GM19467 (cell line): ENCODE data around the gene TENM3.

Experiments
- ATAC-seq: cut with Tn5 transposase; IDR thresholded peaks from one replicate; pipeline ENCODE4 v1.9.1; 2021; ENCODE audit warnings: mild to moderate bottlenecking, moderate library complexity; ENCODE audit not compliant: unreplicated experiment

TENM3 gene

DNA sequence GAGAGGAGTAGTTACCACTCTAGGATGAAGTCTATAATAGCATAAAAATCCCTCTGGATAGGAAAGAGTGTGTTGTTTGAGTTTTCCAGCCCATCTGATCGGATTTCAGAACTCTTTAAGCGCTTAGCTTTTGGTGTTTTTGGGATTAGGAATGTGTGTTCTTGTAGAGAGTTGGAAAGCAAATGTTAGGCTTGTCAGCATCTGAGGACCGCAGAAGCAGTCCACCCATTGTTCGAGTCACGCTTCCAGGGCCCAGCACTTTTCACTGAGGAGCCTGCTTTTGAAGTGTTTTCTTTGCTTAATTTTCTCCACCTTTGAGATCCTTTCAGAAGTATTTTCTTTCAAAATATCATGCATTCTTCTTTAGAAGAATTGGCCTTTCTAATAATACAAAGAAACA lies 306.2 kb downstream of the TENM3 start:
- ATAC-seq, result no peak

GRCh38 chr4:182552948-182553347 lies 309.7 kb downstream of the TENM3 start:
- no peak for ATAC-seq

GRCh38 chr4:182553653-182554052 lies 310.5 kb downstream of the TENM3 start:
- ATAC-seq, result no peak

DNA sequence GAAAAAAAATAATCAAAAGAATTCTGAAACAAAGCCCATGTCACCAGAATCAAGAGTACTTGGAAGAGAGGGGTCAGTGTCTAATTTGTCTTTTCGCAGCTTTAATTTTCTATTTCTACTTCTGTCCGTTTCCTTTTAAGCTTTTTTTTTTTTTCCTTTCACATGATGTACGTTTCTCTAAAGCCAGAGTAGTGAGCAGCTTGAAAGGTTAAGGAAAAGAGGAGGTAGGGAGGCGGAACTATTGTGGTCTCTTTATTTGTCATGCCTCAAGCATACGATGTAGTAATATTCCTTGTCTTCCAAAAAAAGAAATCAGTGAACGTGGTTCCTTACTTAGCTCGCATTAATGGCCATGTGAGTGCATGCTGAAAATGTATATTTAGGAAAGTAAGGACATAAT lies 311.5 kb downstream of the TENM3 start:
- no peak for ATAC-seq

- no peak for ATAC-seq
Observed at GRCh38 chr4:182555997-182556418, 312.8 kb downstream of the TENM3 start.

GRCh38 chr4:182556580-182556979 lies 313.4 kb downstream of the TENM3 start:
- no peak for ATAC-seq

DNA sequence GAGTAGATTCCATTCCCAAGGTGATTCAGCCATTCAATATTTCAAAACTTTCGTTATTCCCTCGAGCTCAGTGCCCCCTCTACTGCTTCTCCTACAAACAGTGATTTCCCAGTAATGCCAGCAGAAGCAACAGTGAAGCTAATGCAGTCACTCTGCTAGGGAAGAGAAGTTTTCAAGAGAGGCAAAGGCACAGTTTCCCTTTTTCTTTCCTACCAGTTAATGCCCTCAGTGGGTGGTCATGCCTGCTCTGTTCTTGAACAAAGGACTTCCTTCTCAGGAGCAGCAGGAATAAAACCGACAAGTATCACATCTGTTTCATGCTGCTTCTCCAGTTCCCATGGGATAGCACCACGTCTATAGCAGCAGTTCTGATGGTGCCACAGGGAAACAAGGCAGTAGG lies 317.2 kb downstream of the TENM3 start:
- ATAC-seq, result no peak

DNA sequence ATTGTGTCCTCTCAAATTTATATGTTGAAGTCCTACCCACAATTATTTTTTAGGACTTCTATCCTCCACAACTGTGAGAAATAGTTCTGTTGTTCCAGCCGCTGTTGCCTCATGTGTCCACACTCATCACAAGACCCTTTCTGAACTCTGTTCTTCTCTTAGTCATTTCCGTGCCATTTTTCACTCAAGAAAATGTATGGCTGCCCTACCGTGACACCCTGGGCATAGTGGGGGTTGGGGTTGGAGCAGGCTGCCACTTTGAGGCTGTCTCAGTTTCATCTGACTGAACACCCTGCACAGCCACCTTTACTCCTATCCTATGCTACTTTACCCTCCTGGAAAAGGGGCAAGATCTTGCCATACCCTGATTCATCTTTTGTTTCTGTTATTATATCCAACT lies 319.1 kb downstream of the TENM3 start:
- ATAC-seq, result no peak

DNA sequence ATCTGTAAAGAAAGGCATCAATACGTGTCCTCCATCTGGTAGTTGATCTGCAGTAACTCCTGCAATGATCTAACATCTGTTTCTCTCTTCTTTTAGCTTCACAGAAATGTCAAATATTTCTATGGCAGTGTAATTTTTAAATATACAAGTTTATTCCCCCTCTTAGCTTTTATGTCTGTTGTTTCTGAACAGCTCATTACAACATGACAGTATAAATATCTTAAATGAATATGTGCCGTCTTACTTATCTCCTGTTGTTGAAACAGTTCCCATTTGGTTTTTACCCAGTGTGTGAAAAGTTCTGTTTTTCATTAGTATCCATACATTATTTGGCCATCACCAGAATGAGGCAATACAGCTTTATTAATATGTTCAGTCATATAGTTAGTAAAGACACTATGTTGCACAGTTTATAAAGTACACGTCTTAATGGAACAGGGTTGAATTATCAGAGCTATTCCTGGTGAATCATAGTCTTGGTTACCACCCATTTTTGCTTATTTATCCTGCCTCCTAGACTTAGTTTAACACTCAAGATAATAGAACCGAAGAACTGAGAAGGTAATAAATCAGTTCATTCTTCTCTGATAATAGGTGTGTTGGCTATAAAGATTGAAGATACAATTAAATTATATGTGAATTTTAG lies 321.6 kb downstream of the TENM3 start:
- no peak for ATAC-seq

DNA sequence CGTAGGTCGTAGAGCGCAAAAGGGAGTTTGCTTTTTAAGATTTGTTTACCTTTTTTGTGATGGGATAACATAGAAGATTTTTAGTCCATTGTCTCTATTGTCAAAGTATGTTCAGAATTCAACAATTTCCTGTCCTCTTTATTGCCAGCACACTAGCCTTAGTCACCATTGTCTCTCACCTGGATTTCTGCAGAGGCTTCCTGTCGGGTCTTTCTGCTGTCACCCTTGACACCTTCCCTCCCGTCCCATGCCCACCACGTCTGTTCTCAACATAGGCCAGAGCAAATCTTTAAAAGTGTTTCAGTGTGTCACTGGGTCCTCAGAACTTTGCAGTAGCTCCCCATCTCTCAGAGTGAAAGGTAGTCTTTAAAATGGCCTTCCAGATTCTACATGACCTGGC lies 323.9 kb downstream of the TENM3 start:
- no peak for ATAC-seq

DNA sequence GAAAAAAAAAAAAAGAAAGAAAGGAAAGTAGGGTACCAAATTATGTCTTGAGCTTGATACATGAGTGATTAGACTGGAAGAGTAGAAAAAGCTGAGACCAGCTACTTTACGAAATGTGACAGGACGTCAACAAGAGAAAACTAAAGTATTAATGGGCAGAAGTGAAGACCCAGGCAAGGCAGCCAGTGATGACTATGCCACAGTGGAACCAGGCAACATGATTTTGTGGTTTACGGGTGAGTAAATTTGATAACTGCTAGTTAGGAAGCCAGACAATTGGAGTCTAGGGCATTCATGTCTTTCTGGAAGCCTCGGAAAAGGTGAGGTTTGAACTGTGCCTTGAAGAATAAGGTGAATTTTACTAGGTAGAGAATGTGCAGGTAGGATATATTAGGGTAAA lies 326.4 kb downstream of the TENM3 start:
- no peak for ATAC-seq

GRCh38 chr4:182574706-182575105 lies 331.5 kb downstream of the TENM3 start:
- no peak for ATAC-seq

- no peak for ATAC-seq
Observed at GRCh38 chr4:182575225-182575624, 332.0 kb downstream of the TENM3 start.

DNA sequence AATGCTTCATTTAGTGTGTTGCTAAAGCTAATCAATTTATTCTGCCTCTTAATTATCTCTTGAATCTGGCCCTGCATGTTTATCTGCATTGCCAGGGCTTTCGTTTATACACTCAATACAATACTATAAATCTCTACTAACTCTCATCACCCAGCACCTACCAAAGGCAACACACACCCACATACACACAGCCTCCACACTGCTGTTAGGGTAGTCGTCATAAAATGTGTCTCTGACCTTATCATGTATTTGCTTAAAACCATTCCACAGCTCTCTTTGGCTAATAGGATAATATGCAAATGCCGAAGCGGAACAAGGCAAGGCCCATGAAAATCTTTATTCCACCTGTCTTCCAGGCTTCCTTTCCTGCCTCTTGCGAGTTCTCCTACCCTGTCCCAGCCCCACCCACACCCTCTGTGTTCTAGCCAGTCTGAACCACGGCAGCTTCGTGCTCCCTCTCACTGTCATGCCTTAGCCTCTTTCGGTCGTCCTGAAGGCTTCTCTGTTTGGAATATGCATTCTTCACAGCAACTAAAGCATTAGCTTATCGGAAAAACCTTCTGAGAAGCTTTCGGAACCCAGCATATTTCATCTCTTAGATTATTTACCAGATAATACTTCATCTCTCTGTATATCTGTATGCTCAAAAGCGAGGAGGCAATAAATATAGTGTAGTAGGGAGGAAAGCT lies 333.5 kb downstream of the TENM3 start:
- no peak for ATAC-seq

- no peak for ATAC-seq
Observed at GRCh38 chr4:182577411-182577810, 334.2 kb downstream of the TENM3 start.

DNA sequence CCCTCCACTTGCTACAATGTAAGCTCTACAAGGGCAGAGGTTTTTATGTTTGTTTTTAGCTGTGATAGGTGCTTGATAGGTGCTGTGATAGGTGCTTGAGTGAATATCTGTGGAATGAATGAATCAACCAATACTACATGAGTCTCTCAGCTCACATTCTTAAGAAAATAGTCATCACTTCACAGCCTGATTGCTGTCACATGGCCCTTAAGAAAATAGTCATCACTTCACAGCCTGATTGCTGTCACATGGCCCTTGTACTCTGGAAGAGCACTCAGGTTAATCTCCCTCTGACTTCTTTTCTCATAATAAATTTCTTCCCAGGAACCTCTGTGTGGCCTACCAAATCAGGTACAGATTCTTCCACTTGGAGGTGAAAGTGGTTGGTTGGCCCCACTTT lies 335.2 kb downstream of the TENM3 start:
- no peak for ATAC-seq

GRCh38 chr4:182582245-182582644 lies 339.0 kb downstream of the TENM3 start:
- no peak for ATAC-seq

DNA sequence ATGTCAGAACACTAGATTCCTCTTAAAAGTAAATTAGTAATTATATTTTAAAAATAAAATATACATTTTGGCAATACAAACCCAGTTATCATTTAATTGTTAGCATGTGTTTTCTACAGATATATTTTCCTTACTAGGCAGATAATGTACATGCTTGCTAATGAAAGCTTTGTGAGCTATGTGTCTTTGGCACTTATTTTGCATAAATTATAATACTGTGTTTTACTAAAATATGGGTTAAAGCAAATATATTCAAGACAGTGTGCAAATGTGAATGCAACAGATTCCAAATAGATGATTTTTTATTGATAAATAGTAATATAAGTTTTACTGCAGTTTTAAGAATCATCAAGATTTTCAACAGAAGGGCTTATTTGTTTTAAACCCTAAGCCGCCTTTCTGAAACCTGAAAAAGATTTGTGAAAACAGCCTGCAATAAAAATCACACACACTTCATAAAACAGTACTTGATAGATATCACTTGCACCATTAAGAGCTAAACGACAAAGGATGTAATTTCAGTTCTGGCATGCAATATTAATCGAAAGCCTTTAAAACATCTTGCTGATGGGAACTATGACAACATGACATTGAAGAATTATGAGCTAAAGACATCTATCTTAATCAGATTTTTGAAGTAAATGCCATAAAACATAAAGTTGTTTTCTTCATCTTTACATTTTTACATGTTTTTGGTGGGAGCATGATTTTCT lies 340.7 kb downstream of the TENM3 start:
- ATAC-seq, result no peak

- no peak for ATAC-seq
Observed at GRCh38 chr4:182585321-182585720, 342.1 kb downstream of the TENM3 start.

GRCh38 chr4:182589100-182589499 lies 345.9 kb downstream of the TENM3 start:
- ATAC-seq, result no peak

DNA sequence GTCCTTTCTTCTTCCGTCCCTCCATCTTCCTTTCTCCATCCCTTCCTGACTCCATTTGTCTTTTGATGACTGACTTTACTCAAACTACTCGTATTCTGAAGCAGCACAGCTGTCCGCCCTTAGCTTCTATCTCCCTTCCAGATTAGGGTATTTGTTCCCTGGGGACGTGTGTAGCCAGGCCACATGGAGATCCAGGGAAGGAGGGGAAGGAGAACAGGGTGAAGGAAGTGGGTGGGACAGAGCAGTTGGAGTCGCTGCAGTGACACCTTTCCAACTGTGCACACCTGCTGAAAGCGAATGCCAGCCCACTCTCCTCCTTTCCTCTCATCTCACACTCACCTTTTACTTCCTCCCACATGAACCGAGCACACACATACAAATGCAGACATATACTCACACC lies 350.2 kb downstream of the TENM3 start:
- ATAC-seq, result no peak

DNA sequence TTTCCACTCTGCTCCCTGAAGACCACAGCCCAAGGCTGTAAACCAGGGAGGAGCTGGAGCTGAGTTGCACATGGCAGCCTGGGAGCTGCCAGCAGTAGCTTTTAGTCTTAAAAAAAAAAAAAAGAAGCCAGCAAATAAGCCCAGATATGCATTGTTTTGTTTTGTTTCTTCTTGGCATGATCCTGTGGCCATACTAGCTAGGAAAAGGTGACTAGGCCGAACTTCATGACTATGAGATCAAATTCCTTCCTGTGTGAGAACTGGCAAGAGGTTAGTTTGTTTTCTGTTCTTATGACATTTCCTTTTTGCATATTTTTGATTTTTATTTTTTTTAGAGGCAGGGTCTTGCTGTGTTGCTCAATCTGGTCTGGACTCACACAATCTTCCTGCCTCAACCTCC lies 350.7 kb downstream of the TENM3 start:
- ATAC-seq, result no peak
